ENCODE measurements around the gene CDR2.
"Not testable (repeated sequence)": the region's sequence is repeated elsewhere in the genome, so short reads cannot be mapped to it uniquely, and the experiment has no call there.

CDR2 gene

DNA sequence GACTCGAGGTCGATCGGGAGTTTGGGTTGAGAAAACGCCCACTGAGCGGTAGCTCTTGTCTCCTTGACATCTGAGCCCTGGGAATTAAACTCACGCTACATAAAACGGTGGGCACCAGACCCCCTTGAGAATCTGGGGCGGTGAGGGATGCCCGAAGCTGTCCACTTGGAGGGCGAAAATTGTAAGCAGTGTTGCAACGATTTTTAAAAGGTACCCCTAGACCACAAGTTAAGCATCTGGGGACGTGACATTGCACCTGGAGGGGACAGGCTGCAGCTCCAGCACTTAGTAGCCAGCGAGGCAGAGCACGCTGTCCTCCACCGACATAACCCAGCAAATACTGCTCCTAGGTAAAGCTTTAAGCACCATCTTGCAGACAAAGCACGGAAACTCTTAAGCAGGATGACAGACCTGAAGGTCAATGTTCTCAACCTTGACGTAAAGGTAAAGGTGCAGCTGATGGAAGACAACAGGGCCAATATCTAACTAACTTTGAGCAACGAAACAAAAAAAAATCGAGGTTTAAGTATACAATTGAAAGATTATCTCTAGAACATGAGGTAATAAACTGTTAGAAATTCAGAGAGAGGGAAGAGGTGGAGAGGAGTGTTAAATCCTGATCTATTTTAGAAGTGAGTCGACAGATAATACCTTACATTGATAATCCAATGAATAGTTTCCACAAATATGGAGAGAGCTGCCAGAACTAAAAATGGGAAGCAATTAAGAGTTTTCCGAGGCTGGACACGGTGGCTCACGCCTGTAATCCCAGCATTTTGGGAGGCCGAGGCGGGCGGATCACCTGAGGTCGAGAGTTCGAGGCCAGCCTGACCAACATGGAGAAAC lies 921 bp upstream of the CDR2 start:
- peak; percentile 40 for DNase-seq

GRCh38 chr16:22373662-22374310 lies 633 bp downstream of the CDR2 start:
- DNase-seq: peak; percentile 7

GRCh38 chr16:22372882-22373661 lies 1.3 kb downstream of the CDR2 start:
- DNase-seq: no peak

DNA sequence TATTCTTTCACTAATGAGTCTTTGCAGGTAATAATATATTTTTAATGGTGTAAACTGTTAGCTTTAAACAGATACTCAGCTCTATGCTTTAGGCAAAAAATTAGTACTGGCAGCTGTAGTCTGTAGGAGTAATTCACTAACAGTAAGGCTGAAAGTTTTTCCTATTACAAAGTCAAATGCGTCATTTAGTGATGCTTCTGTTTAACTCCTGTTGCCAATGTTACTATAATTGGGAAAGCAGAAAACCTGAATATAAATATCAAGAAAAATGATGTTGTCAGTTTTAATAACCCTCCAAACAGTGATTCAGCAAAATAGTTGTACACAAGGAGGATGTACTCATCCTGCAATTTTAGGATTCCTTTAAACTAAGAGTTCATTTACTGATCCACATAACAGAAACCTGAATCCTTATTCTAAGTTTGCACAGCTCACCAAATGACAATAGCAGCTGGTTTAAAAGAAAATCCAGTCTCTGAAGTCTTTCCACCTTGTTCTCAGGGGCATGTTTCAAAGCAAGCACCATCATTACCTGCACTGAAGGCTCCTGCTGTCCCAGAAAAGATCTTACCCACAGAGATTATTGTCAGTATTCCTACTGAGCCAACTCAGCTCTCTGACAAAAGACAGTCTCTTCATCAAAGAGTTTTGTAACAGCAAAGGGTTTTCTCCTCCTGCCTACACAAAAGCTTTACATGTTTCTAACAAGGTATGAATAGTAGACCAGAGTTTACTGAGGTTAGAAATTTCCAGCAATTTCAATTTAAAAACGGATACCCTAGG lies 4.2 kb downstream of the CDR2 start:
- no peak for DNase-seq

- DNase-seq: no peak
Measured at GRCh38 chr16:22369221-22369811, 5.1 kb downstream of the CDR2 start.

GRCh38 chr16:22368200-22368826 lies 6.1 kb downstream of the CDR2 start:
- not testable (repeated sequence) for DNase-seq

DNA sequence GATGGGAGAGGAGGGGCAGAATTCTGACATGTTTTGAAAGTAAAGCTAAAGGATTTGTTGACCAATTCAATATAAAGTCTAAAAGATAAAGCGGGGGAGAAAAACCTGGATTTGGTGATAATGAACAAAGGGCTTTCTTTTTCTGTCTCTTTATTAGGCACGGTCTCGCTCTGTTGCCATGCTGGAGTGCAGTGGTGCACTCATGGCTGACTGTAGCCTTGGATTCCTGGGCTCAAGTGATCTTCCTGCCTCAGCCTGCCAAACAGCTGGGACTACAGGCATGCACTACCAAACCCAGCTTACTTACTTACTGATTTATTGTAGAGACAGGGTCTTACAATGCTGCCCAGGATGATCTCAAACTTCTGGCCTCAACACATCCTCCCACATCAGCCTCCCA lies 7.5 kb downstream of the CDR2 start:
- peak; percentile 53 for DNase-seq

- DNase-seq: peak; percentile 22
Measured at GRCh38 chr16:22366371-22366770, 8.0 kb downstream of the CDR2 start.

GRCh38 chr16:22364241-22364640 lies 10.2 kb downstream of the CDR2 start:
- DNase-seq: no peak

GRCh38 chr16:22360963-22361659 lies 13.3 kb downstream of the CDR2 start:
- DNase-seq: no peak

- DNase-seq: no peak
Measured at GRCh38 chr16:22359679-22360078, 14.7 kb downstream of the CDR2 start.

GRCh38 chr16:22358000-22358399 lies 16.4 kb downstream of the CDR2 start:
- no peak for DNase-seq

GRCh38 chr16:22357635-22357971 lies 16.8 kb downstream of the CDR2 start:
- DNase-seq: no peak

GRCh38 chr16:22356930-22357634 lies 17.3 kb downstream of the CDR2 start:
- no peak for DNase-seq

DNA sequence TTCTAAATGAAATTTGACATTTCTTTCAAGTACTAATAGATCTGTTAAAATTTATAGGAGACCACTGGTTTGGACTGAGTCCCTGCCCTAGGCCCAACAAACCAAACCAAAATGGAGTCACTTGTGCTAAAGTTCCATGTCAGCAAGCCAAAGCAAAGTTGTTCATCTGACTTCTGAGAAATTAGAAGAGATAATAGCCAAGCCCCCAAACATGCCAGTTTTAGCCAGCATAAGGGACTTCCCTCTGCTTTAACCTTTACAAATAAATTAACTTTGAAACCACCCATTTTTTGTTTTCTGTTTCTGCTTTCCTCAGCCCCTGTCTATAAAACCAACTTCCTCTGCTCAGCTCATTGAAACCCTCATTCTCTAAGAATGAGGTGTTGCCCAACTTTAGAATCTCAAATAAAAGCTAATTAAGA lies 18.9 kb downstream of the CDR2 start:
- no peak for DNase-seq

GRCh38 chr16:22353933-22354541 lies 20.4 kb downstream of the CDR2 start:
- no peak for DNase-seq

- no peak for DNase-seq
Measured at GRCh38 chr16:22353191-22353919, 21.1 kb downstream of the CDR2 start.

- DNase-seq: no peak
Measured at GRCh38 chr16:22352723-22353122, 21.7 kb downstream of the CDR2 start.

- DNase-seq: no peak
Measured at GRCh38 chr16:22352140-22352539, 22.3 kb downstream of the CDR2 start.

DNA sequence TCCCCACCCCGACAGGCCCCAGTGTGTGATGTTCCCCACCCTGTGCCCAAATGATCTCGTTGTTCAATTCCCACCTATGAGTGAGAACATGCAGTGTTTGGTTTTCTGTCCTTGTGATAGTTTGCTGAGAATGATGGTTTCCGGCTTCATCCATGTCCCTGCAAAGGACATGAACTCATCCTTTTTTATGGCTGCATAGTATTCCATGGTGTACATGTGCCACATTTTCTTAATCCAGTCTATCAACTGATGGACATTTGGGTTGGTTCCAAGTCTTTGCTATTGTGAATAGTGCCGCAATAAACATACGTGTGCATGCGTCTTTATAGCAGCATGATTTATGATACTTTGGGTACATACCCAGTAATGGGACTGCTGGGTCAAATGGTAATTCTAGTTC lies 23.4 kb downstream of the CDR2 start:
- not testable (repeated sequence) for DNase-seq

Data from DMS79 treated with DMSO at 0.1 percent for 48 hours (cell line).